Smooth muscle cell (in vitro differentiated cells): ENCODE measurements around the gene MYO1E. TPM values are rescaled to one million over a fixed set of nuclear protein-coding genes. Genes with fewer than 3 reads are reported as not detected.

Experiments
- DNase-seq: peaks from one replicate; lab custom pipeline; 2025; ENCODE audit not compliant: unreplicated experiment; lab: John Stamatoyannopoulos, UW
- H2AFZ ChIP-seq: fragments of 200-600 bp; sonication (generic); 2 replicates; pipeline ENCODE4 v1.6.0; 2016; ENCODE audit warnings: antibody characterized with exemption, low read depth, mild to moderate bottlenecking
- H3F3A ChIP-seq: fragments of 200-600 bp; sonication (generic); 2 replicates; pipeline ENCODE4 v1.6.0; 2017; ENCODE audit warnings: antibody characterized with exemption, low read depth
- H3K27ac ChIP-seq: fragments of 200-600 bp; sonication (generic); 2 replicates; pipeline ENCODE4 v1.5.1; 2016; ENCODE audit warnings: low read depth, mild to moderate bottlenecking
- H3K27me3 ChIP-seq: fragments of 200-600 bp; sonication (generic); 2 replicates; pipeline ENCODE4 v1.6.1; 2016; ENCODE audit warnings: low read depth, mild to moderate bottlenecking
- H3K36me3 ChIP-seq: fragments of 200-600 bp; sonication (generic); 2 replicates; pipeline ENCODE4 v1.5.1; 2016; ENCODE audit warnings: low read depth
- H3K4me1 ChIP-seq: fragments of 200-600 bp; sonication (generic); 2 replicates; pipeline ENCODE4 v1.5.1; 2016; ENCODE audit warnings: low read depth
- H3K4me2 ChIP-seq: fragments of 200-600 bp; sonication (generic); 2 replicates; pipeline ENCODE4 v1.6.0; 2016; ENCODE audit warnings: mild to moderate bottlenecking
- H3K4me3 ChIP-seq: fragments of 200-600 bp; sonication (generic); 2 replicates; pipeline ENCODE4 v1.5.1; 2016; ENCODE audit warnings: mild to moderate bottlenecking
- H3K79me2 ChIP-seq: fragments of 200-600 bp; sonication (generic); 2 replicates; pipeline ENCODE4 v1.6.0; 2016; ENCODE audit warnings: low read depth, mild to moderate bottlenecking
- H3K9ac ChIP-seq: fragments of 200-600 bp; sonication (generic); 2 replicates; pipeline ENCODE4 v1.6.0; 2016; ENCODE audit warnings: low read depth
- H3K9me3 ChIP-seq: fragments of 200-600 bp; sonication (generic); replicated peaks from 2 replicates; pipeline ENCODE4 v1.5.1; 2016; ENCODE audit warnings: low read depth
- H4K20me1 ChIP-seq: fragments of 200-600 bp; sonication (generic); 2 replicates; pipeline ENCODE4 v1.6.0; 2016; ENCODE audit warnings: low read depth
- CTCF ChIP-seq: fragments of 200-600 bp; sonication (generic); IDR thresholded peaks from 2 replicates; pipeline ENCODE4 v1.5.1; 2017; ENCODE audit warnings: borderline replicate concordance, mild to moderate bottlenecking, antibody characterized with exemption; ENCODE audit not compliant: insufficient read depth, poor library complexity, severe bottlenecking
- WGBS: methylation state at CpG from one replicate; pipeline ENCODE4 v1.1.7; 2016; ENCODE audit warnings: low lambda C conversion rate; 5-methylcytosine and 5-hydroxymethylcytosine counted together
- polyA plus RNA-seq: library from polyadenylated mRNA; unstranded; fragments of >200 nt; fragmentation: Nextera tagmentation; extraction: Ambion mirVana; gene quantifications from 2 replicates; pipeline ENCODE4 v1.2.1, GENCODE V29; 2016
- total RNA-seq: library from RNA; depleted of rRNA; stranded (reverse); fragments of >200 nt; gene quantifications from 2 replicates; pipeline ENCODE4 v1.2.3, GENCODE V29; 2014

The MYO1E gene
- total and polyA plus RNA-seq, 2 experiments from 2014 or later: 50.0 to 54.5 TPM

- 80% methylated on average over 11 of the region's 11 CpGs for WGBS
Measured at GRCh38 chr15:59290295-59291212, 82.1 kb downstream of the MYO1E start.

GRCh38 chr15:59289574-59289973 is 83.1 kb downstream of the MYO1E start:
- Histone ChIP-seq H4K20me1 (peaks cover 58% of the 10 kb centered on the region), H3K27ac (no peak overlapping the region), H3K27me3 (no peaks in the 10 kb centered on the region), H3K4me3 (no peak overlapping the region), H3F3A (no peaks in the 10 kb centered on the region), H3K4me2 (no peak overlapping the region), H3K4me1 (peaks cover 13% of the 10 kb centered on the region), H3K9ac (no peak overlapping the region), H2AFZ (no peak overlapping the region), H3K9me3 (no peaks in the 10 kb centered on the region), H3K79me2 (peaks cover 36% of the 10 kb centered on the region), H3K36me3 (no peaks in the 10 kb centered on the region)
- no peak for DNase-seq
- no peak for TF ChIP-seq CTCF

More at GRCh38 chr15:59290295-59291212, 82.1 kb downstream of the MYO1E start:
- H3K36me3 ChIP-seq: no peaks in the 10 kb centered on the region
- no peak overlapping the region for H3K4me2 ChIP-seq
- no peak for TF ChIP-seq CTCF
- H4K20me1 ChIP-seq: peaks cover 52% of the 10 kb centered on the region
- no peaks in the 10 kb centered on the region for H3K9me3 ChIP-seq
- H3K27ac ChIP-seq: no peak overlapping the region
- DNase-seq: no peak
- peaks cover 3% of the 10 kb centered on the region for H3F3A ChIP-seq
- H3K9ac ChIP-seq: no peak overlapping the region
- no peaks in the 10 kb centered on the region for H3K27me3 ChIP-seq
- no peak overlapping the region for H3K4me3 ChIP-seq
- H3K4me1 ChIP-seq: peaks cover 21% of the 10 kb centered on the region
- no peak overlapping the region for H2AFZ ChIP-seq
- peaks cover 36% of the 10 kb centered on the region for H3K79me2 ChIP-seq

GRCh38 chr15:59283717-59284391 is 88.8 kb downstream of the MYO1E start:
- Histone ChIP-seq H3K36me3 (no peaks in the 10 kb centered on the region), H4K20me1 (peaks cover 80% of the 10 kb centered on the region), H3K9ac (no peak overlapping the region), H3K4me3 (no peak overlapping the region), H3K27me3 (no peaks in the 10 kb centered on the region), H2AFZ (no peak overlapping the region), H3K27ac (peak overlapping the region; percentile 30), H3K9me3 (no peaks in the 10 kb centered on the region), H3K79me2 (peaks cover 38% of the 10 kb centered on the region), H3K4me1 (no peaks in the 10 kb centered on the region), H3F3A (no peaks in the 10 kb centered on the region), H3K4me2 (no peak overlapping the region)
- no peak for TF ChIP-seq CTCF
- WGBS: 71% methylated on average over 7 of the region's 7 CpGs
- DNase-seq: no peak
